ENCODE measurements around the gene FAM89A.

- TF ChIP-seq POLR2A (IDR thresholded peaks at IDR 0.05) (no peak), CTCF (IDR thresholded peaks at IDR 0.05) (no peak), EP300 (IDR thresholded peaks at IDR 0.05) (no peak)
Measured at GRCh38 chr1:231074046-231074445, 34.0 kb upstream of the FAM89A start.

Data from ovary (tissue), 3 donors.